HG02840 (cell line): Measurements from ENCODE around the gene IRS2.

Experiments used
- ATAC-seq: cut with Tn5 transposase; IDR thresholded peaks from one replicate; pipeline ENCODE4 v1.9.1; 2021; ENCODE audit warnings: mild to moderate bottlenecking, moderate library complexity, moderate number of reproducible peaks; ENCODE audit not compliant: unreplicated experiment, low FRiP score

Gene IRS2

GRCh38 chr13:109782823-109783431, 3.5 kb downstream of the IRS2 start:
- ATAC-seq, result no peak

GRCh38 chr13:109782066-109782822, 4.1 kb downstream of the IRS2 start:
- no peak for ATAC-seq

DNA sequence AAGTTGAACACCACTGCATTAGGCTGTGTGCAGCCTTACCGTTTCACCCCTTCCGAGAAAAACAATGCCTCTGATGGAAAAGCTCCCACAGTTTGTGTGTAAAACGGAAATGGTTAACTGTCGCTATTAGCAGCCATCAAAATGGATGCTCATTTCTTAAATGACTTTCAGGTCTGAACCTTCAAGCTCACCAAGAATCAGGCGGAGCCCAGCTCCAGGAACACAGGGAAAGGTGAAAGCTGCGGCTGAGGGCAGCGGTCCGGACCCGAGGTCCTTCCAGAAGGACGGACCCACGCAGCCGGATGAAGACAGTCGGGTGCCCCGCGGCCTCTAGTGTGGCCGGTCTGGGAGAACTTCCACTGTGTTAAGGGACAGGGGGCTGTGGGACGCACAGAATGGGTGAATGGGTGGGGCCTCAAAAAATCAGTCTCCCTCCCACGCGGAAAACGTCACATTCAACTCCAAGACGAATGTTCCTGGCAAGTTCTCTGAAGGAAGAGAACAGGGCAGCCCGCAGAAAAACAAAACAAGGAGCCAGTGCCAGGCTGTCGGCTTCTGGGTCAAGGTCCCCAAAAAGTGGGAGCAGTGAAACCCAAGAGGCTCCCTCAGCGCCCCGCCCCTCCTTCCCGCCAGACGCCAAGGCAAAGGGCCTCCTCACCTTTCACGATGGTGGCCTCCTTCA, 4.9 kb downstream of the IRS2 start:
- ATAC-seq, result no peak

GRCh38 chr13:109780845-109781383, 5.5 kb downstream of the IRS2 start:
- ATAC-seq, result no peak

DNA sequence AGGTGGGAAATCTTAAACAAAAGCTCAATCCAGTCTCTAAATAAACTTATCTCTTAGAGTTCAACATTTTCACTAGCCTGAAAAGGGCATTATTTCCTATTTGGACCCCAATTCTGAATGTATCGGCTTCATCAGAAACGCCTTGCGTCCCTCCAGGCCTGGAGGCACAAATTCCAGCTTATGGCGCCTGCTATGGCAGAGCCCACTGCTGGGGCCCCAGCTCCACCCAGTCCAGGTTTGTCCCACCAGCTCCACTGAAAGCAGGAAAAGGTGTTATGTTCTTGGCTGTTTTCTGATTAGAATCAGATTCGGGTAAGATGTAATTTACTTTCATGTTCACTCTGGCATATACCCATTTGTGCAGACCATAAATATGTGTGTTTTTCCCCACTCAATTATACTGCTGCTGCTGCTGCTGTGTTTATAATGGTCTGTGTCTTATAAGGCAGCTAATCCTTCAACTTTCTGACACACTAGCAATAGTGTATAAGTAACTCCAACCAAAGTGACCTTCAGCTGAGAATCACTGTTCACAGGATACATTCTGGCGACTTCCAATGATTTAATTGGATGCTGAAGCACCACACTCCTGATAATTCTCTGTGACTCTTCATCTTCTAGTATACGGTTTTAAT, 6.4 kb downstream of the IRS2 start:
- ATAC-seq, result no peak

GRCh38 chr13:109779074-109779473, 7.3 kb downstream of the IRS2 start:
- ATAC-seq, result no peak

DNA sequence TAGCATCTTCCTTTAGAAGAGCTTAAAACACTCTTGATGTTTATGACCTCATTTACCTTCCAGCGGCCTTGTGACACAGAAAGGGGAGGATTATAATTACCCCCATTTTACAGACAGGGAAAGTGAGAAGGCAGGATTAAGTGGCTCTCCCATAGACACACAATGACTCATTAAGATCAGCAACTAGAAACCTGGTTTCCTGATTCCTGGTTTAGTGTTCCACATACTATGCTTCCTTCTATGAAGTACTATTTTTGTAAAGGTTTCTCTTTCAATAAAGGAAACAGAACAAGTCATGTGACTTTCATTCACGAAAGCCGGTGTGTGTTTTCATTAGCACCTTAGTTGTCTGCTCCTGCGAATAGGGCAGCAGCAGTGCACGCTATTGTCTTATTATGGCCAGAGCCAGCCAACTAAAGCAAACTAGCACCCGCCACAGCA, 8.3 kb downstream of the IRS2 start:
- ATAC-seq, result no peak

GRCh38 chr13:109776575-109776974, 9.8 kb downstream of the IRS2 start:
- no peak for ATAC-seq

GRCh38 chr13:109773786-109774185, 12.6 kb downstream of the IRS2 start:
- ATAC-seq, result no peak

GRCh38 chr13:109773276-109773675, 13.1 kb downstream of the IRS2 start:
- no peak for ATAC-seq

GRCh38 chr13:109771926-109772325, 14.5 kb downstream of the IRS2 start:
- ATAC-seq, result no peak

DNA sequence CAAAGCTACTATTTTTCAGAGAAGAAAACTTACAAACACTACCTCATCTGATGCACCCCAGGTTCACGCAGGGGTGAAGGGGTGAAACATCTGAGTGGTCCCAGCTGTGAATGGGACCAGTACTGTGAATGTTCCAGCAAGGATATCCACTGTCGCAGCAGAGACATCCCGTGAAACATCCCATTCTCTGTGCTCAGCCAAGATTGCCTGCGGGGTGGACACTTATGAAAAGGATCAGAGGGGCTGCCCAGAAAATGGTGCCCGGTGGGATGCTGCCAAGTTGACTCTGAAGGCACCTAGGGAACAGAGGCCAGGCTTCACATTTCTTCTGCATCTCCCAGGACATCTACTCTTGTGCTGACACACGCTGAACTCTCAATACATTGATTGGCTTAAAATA, 15.9 kb downstream of the IRS2 start:
- no peak for ATAC-seq

GRCh38 chr13:109769921-109770320, 16.5 kb downstream of the IRS2 start:
- no peak for ATAC-seq

DNA sequence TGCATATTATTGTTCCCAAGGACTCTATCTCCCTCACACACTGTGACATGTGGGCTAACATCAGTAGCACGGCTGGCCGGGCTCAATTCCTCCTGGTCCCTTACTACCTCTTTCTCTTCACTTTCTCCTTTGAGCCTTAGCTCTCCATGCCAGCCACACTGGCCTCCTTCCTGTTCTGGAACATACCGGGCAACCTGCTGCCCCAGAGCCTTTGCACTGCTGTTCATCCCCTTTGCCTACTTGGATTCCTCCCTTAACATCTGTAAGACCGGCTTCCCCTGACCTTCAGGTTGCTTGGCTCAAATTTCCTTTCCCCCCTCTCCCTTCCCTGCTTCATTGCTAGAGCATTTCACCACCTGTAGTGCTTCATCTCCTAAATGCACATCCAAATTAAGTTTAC, 17.1 kb downstream of the IRS2 start:
- ATAC-seq, result no peak

DNA sequence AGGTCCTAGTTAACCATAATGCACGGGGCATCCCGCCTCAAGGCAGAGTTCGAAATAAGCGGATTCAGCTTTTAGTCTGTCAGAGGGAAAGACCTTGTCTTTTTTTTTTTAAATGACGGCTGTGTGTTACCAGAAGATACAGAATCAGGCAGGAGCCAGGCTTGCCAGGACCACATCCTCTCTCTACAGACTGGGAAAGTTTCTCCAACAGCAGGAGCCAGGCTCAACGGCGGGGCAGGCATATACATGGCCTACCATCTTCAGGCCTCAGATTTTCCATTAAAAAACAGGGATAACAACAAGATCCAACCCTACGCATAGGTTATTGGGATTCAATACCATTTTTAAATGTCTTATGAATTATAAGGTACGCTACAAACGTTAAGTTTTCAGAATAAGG, 17.8 kb downstream of the IRS2 start:
- no peak for ATAC-seq

DNA sequence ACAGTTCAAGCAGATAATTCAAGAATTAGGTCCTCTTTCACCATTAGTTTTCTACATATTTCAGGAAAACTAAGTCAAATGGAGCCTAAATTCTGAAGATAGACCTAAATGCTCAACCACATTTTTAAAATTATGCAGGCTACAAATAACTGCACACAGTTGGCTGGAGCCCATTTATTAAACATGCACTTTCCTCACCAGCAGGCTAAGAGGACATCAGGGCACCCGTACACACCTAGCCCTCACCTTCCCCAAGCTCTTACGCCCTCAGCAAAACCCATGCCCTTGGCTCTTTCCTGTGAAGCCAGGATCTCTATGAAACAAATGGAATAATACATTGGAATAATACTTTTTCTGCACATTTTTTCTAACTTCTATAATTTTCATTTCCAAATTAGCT, 18.2 kb downstream of the IRS2 start:
- no peak for ATAC-seq

DNA sequence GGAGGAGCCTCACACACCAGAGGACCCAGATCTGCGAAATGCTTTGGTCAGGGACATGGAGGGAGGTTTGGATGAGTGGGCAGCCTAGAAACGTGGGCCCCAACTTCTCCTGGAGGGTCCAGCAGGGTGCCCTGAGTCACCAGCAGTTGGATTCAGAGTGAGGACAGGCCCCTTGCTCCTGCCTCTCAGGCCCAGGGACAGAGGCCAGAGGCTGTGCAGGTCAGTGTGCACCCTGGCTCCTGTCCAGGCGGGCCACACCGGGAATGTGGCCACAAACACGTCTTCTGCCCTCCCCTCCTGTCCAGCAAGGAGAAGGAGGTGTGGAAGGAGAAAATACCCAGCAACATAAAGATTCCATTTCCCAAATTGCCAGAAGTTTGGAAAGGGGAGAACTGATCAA, 19.4 kb downstream of the IRS2 start:
- no peak for ATAC-seq

- no peak for ATAC-seq
Measured at GRCh38 chr13:109764470-109765291, 21.7 kb downstream of the IRS2 start.

GRCh38 chr13:109764045-109764444, 22.3 kb downstream of the IRS2 start:
- ATAC-seq, result no peak

DNA sequence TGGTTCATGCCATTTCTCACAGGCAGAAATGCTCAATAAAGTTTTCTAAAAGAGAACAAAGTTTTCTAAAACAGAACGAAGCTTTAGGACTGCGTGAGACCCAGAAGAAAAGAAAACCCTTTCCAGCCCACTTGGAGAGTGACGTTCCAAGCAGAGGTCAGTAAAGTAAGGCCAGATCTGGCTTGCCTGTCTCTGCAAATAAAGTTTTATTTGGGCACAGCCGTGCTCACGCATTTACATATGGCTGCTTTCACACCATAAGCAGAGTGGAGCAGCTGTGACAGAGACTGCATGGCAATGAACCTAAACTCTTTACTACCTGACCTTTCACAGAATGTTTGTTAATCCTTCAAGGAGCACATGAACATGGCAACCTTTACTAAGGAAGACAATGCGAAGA, 23.6 kb downstream of the IRS2 start:
- no peak for ATAC-seq
